ENCODE results near the gene PNMA3. TPM values are rescaled to one million over a fixed set of nuclear protein-coding genes. Genes with fewer than 3 reads are reported as not detected.
"Not testable (repeated sequence)": the region's sequence is repeated elsewhere in the genome, so short reads cannot be mapped to it uniquely, and the experiment has no call there.

The PNMA3 gene
- total and polyA plus RNA-seq, 2 donors, result 2.3 to 3.1 TPM

- no peak overlapping the region for H3K27ac ChIP-seq (ENCODE audit: low read depth in 1 of 2, low read length in 1 of 2)
- no peaks in the 10 kb centered on the region for H3K27me3 ChIP-seq (ENCODE audit: control insufficient read depth in 2 of 2, insufficient read depth in 1 of 2, low read length in 1 of 2)
- H3K4me1 ChIP-seq (ENCODE audit: control insufficient read depth in 2 of 2, insufficient read depth in 2 of 2, low read length in 2 of 2), result no peaks in the 10 kb centered on the region
- DNase-seq (ENCODE audit: low read depth in 6 of 9, low spot score in 9 of 9), result no peak
- H3K9me3 ChIP-seq (ENCODE audit: control insufficient read depth in 2 of 2, insufficient read depth in 1 of 2, low read length in 1 of 2), result no peaks in the 10 kb centered on the region
- 87% methylated on average over 3 of the region's 3 CpGs for WGBS
- H3K4me3 ChIP-seq (ENCODE audit: low read length in 2 of 2), result no peak overlapping the region
- H3K36me3 ChIP-seq (ENCODE audit: control insufficient read depth in 2 of 2, insufficient read depth in 2 of 2, low read length in 1 of 2), result no peaks in the 10 kb centered on the region
These were observed 46.1 kb downstream of the PNMA3 start for GRCh38 chrX:153102418-153102817.

- not testable (repeated sequence) for H3K36me3 ChIP-seq (ENCODE audit: control insufficient read depth in 2 of 2, insufficient read depth in 2 of 2, low read length in 1 of 2); H3K9me3 ChIP-seq (ENCODE audit: control insufficient read depth in 2 of 2, insufficient read depth in 1 of 2, low read length in 1 of 2); DNase-seq (ENCODE audit: low read depth in 6 of 9, low spot score in 9 of 9); H3K27me3 ChIP-seq (ENCODE audit: control insufficient read depth in 2 of 2, insufficient read depth in 1 of 2, low read length in 1 of 2); H3K27ac ChIP-seq (ENCODE audit: low read depth in 1 of 2, low read length in 1 of 2); H3K4me3 ChIP-seq (ENCODE audit: low read length in 2 of 2); H3K4me1 ChIP-seq (ENCODE audit: control insufficient read depth in 2 of 2, insufficient read depth in 2 of 2, low read length in 2 of 2)
- 92% methylated on average over 1 of the region's 1 CpG for WGBS
These were observed 48.7 kb downstream of the PNMA3 start for GRCh38 chrX:153104959-153105358.

GRCh38 chrX:153106092-153106801 is 50.0 kb downstream of the PNMA3 start:
- H3K4me1 ChIP-seq (ENCODE audit: control insufficient read depth in 2 of 2, insufficient read depth in 2 of 2, low read length in 2 of 2); H3K4me3 ChIP-seq (ENCODE audit: low read length in 2 of 2); H3K36me3 ChIP-seq (ENCODE audit: control insufficient read depth in 2 of 2, insufficient read depth in 2 of 2, low read length in 1 of 2); H3K9me3 ChIP-seq (ENCODE audit: control insufficient read depth in 2 of 2, insufficient read depth in 1 of 2, low read length in 1 of 2); H3K27me3 ChIP-seq (ENCODE audit: control insufficient read depth in 2 of 2, insufficient read depth in 1 of 2, low read length in 1 of 2); DNase-seq (ENCODE audit: low read depth in 6 of 9, low spot score in 9 of 9); H3K27ac ChIP-seq (ENCODE audit: low read depth in 1 of 2, low read length in 1 of 2): not testable (repeated sequence)
- WGBS, result 45% methylated on average over 2 of the region's 12 CpGs

Other genes with a start within 250 kb of the PNMA3 start
- gene CETN2, start 225.7 kb upstream of the PNMA3 start, total RNA-seq, result 25.3 TPM
- 37.4 TPM for gene CETN2, start 225.7 kb upstream of the PNMA3 start, polyA plus RNA-seq
- 7.2 TPM for gene NSDHL, start 225.4 kb upstream of the PNMA3 start, total RNA-seq
- 9.9 TPM for gene NSDHL, start 225.4 kb upstream of the PNMA3 start, polyA plus RNA-seq
- gene ZNF185, start 158.4 kb upstream of the PNMA3 start, total RNA-seq, result 1.5 TPM
- 5.9 TPM for gene ZNF185, start 158.4 kb upstream of the PNMA3 start, polyA plus RNA-seq
- not detected for gene PNMA5, start 62.4 kb upstream of the PNMA3 start, total RNA-seq
- gene PNMA5, start 62.4 kb upstream of the PNMA3 start, polyA plus RNA-seq, result 0.25 TPM
- 0.71 TPM for gene PNMA6A, start 16.0 kb downstream of the PNMA3 start, total RNA-seq
- gene PNMA6A, start 16.0 kb downstream of the PNMA3 start, polyA plus RNA-seq, result 1.5 TPM
- gene MAGEA1, start 122.8 kb downstream of the PNMA3 start, total RNA-seq, result not detected
- gene MAGEA1, start 122.8 kb downstream of the PNMA3 start, polyA plus RNA-seq, result not detected

Data from thymus (tissue), 11 donors.